IMR-90 (cell line): Measurements from ENCODE around the gene TMEM117.

Experiments
- CEBPB ChIP-seq: IDR thresholded peaks from 2 replicates; pipeline ENCODE4 v1.6.1; 2012; ENCODE audit warnings: low read depth, low read length, improper control_type of control experiment
- CHD1 ChIP-seq: IDR thresholded peaks from 2 replicates; pipeline ENCODE4 v1.6.1; 2012; ENCODE audit warnings: low read depth, low read length, improper control_type of control experiment
- CTCF ChIP-seq: conservative IDR thresholded peaks from 2 replicates; pipeline ENCODE4 v1.5.1; 2012; ENCODE audit warnings: mild to moderate bottlenecking, low read depth, low read length, improper control_type of control experiment
- ELK1 ChIP-seq: fragments of 150-350 bp; IDR thresholded peaks from 2 replicates; pipeline ENCODE4 v1.6.1; 2016; ENCODE audit warnings: low read depth, mild to moderate bottlenecking, low read length, moderate library complexity, borderline replicate concordance
- FOS ChIP-seq: fragments of 150-350 bp; IDR thresholded peaks from 2 replicates; pipeline ENCODE4 v1.6.1; 2016; ENCODE audit warnings: low read depth, low read length
- NFE2L2 ChIP-seq: fragments of 150-350 bp; IDR thresholded peaks from 2 replicates; pipeline ENCODE4 v1.6.1; 2016; ENCODE audit warnings: low read depth, mild to moderate bottlenecking, low read length
- POLR2A ChIP-seq: IDR thresholded peaks from 2 replicates; pipeline ENCODE4 v1.6.1; 2012; ENCODE audit warnings: mild to moderate bottlenecking, low read depth, low read length
- RCOR1 ChIP-seq: IDR thresholded peaks from 2 replicates; pipeline ENCODE4 v1.6.1; 2012; ENCODE audit warnings: mild to moderate bottlenecking, low read length, improper control_type of control experiment; ENCODE audit not compliant: insufficient replicate concordance
- RFX5 ChIP-seq: IDR thresholded peaks from 2 replicates; pipeline ENCODE4 v1.8.0; 2012; ENCODE audit warnings: low read depth, mild to moderate bottlenecking, low read length, moderate library complexity
- USF2 ChIP-seq: fragments of 150-350 bp; IDR thresholded peaks from 2 replicates; pipeline ENCODE4 v1.6.1; 2017; ENCODE audit warnings: mild to moderate bottlenecking, antibody characterized with exemption, low read length, low read depth

- TF ChIP-seq CTCF = no peak
- no peak for TF ChIP-seq RFX5
- TF ChIP-seq POLR2A = no peak
- TF ChIP-seq RCOR1 = no peak
- TF ChIP-seq NFE2L2 = no peak
- no peak for TF ChIP-seq CHD1
- TF ChIP-seq CEBPB = no peak
- no peak for TF ChIP-seq USF2
- TF ChIP-seq FOS = no peak
- TF ChIP-seq ELK1 = no peak
These were observed 193.3 kb downstream of the TMEM117 start for GRCh38 chr12:44029194-44029593.
